Ovary (tissue), 9 donors: ENCODE data around the gene PLEKHM3. TPM values are rescaled to one million over a fixed set of nuclear protein-coding genes. Genes with fewer than 3 reads are reported as not detected.

Experiments
- DNase-seq, 5 donors: peaks; one replicate each; pipeline ENCODE4 v3.0.0-alpha.2; 2019 to 2020
- H3K27ac ChIP-seq, 2 donors: fragments of 200-600 bp; one replicate each; pipeline versions ENCODE4 v1.5.1 to v1.8.0; 2019 to 2022
- H3K27me3 ChIP-seq: fragments of 200-600 bp; one replicate; pipeline ENCODE4 v1.8.0; 2022
- H3K36me3 ChIP-seq: fragments of 200-600 bp; sonication (generic); one replicate; pipeline ENCODE4 v1.5.1; 2019
- H3K4me1 ChIP-seq: one replicate; pipeline ENCODE4 v1.8.1; 2013; ENCODE audit warnings: mild to moderate bottlenecking, moderate library complexity; ENCODE audit not compliant: insufficient read depth
- H3K4me3 ChIP-seq: fragments of 200-600 bp; sonication (generic); one replicate; pipeline ENCODE4 v1.5.1; 2017
- H3K9me3 ChIP-seq, 2 donors: fragments of 200-600 bp in 1 of 2; sonication (generic) in 1 of 2; one replicate each; pipeline versions ENCODE4 v1.5.1 to v1.8.1; 2013 to 2019; ENCODE audit warnings: mild to moderate bottlenecking in 1 of 2, moderate library complexity in 1 of 2
- CTCF ChIP-seq, 3 donors: fragments of 450-650 bp in 2 of 3; fragments of 200-600 bp in 1 of 3; IDR thresholded peaks; one replicate each; pipeline versions ENCODE4 v1.5.1 to v1.8.0; 2016 to 2022; ENCODE audit warnings: antibody characterized with exemption in 3 of 3, mild to moderate bottlenecking in 1 of 3
- EP300 ChIP-seq: sonication (generic); formaldehyde crosslinking; IDR thresholded peaks from one replicate; pipeline ENCODE4 v1.6.1; 2017; ENCODE audit warnings: antibody characterized with exemption
- POLR2A ChIP-seq: fragments of 450-650 bp; IDR thresholded peaks from one replicate; pipeline ENCODE4 v1.6.1; 2017; ENCODE audit warnings: antibody characterized with exemption, mild to moderate bottlenecking, moderate library complexity
- WGBS, 3 donors: extraction: QIAGEN DNeasy Blood & Tissue Kit in 1 of 3; methylation state at CpG; one replicate each; pipeline versions ENCODE4 v1.1.5 to v1.1.7; 2013 to 2017; 5-methylcytosine and 5-hydroxymethylcytosine counted together
- intact Hi-C, 4 donors: fragments of 100-400 bp; cut with DNase I; formaldehyde crosslinking; loops; one replicate each; pipeline versions ENCODE4 v1.11.0 to v1.15.1; 2022 to 2023
- polyA plus RNA-seq, 2 donors: library from polyadenylated mRNA; stranded (reverse); fragments of 200-250 nt in 1 of 2; fragments of 350-450 nt in 1 of 2; fragmentation: Illumina TruSeq in 1 of 2; extraction: RNeasy Lipid Tissue Mini Kit (QIAGEN cat#74804) in 1 of 2; gene quantifications; one replicate each; pipeline ENCODE4 v1.2.3, GENCODE V29; 2013 to 2014
- total RNA-seq, 7 donors: library from RNA; depleted of rRNA in 2 of 7; stranded (reverse); fragments of >200 nt in 2 of 7; fragmentation: NEBNext Ultra II Directional in 3 of 7; extraction: Animal tissue kit (Norgen Biotek cat#: 25700) in 3 of 7; gene quantifications; one replicate each; pipeline versions ENCODE4 v1.1.0 to v1.2.4, GENCODE V29; 2016 to 2023
- donor health status: DM: no; HTN: no; CAD: no; lungs with moderate emphysema.
- donor health status: DM: no; HTN: no; CAD: no.
- donor health status: Bipolar disorder and iron deficiency.
- donor health status: DM: yes; HTN: yes; CAD: no.
- donor health status: DM: no; HTN: no; CAD: no.
- donor health status: DM: yes; HTN: yes; CAD: no.

The PLEKHM3 gene
- total and polyA plus RNA-seq, 9 donors, result 6.5 to 26.1 (median 14.3) TPM

GRCh38 chr2:207828361-207829057 lies 196.8 kb downstream of the PLEKHM3 start:
- no peak overlapping the region for H3K27ac ChIP-seq
- H3K4me1 ChIP-seq, result peaks cover 3% of the 10 kb centered on the region
- intact Hi-C loops, result no loop called here
- peak in 1 of 5 donors; percentile 27 for DNase-seq
- H3K27me3 ChIP-seq, result no peaks in the 10 kb centered on the region
- WGBS, 3 donors, result 43 to 78% (median 60%) methylated on average over 12 of the region's 12 CpGs
- H3K9me3 ChIP-seq, result no peaks in the 10 kb centered on the region
- no peak for TF ChIP-seq CTCF (IDR thresholded peaks at IDR 0.05)
- TF ChIP-seq POLR2A, result no peak
- TF ChIP-seq EP300, result no peak
- H3K4me3 ChIP-seq, result no peak overlapping the region
- no peaks in the 10 kb centered on the region for H3K36me3 ChIP-seq

GRCh38 chr2:207825978-207826377 lies 199.3 kb downstream of the PLEKHM3 start:
- intact Hi-C loops, result no loop called here
- peak in 3 of 5 donors; percentile 33 to 43 (median 37) for DNase-seq
- Histone ChIP-seq H3K9me3 (no peaks in the 10 kb centered on the region), H3K36me3 (no peaks in the 10 kb centered on the region), H3K27ac (no peak overlapping the region), H3K4me3 (peak overlapping the region; percentile 1), H3K4me1 (peaks cover 3% of the 10 kb centered on the region), H3K27me3 (no peaks in the 10 kb centered on the region)
- TF ChIP-seq POLR2A (no peak), EP300 (no peak)
- WGBS, 3 donors, result 18 to 31% (median 24%) methylated on average over 4 of the region's 4 CpGs

- TF ChIP-seq CTCF (IDR thresholded peaks at IDR 0.05) (no peak), POLR2A (no peak), EP300 (no peak)
- no peaks in the 10 kb centered on the region for H3K27me3 ChIP-seq
- no peak for DNase-seq
- no peak overlapping the region for H3K27ac ChIP-seq
- H3K4me1 ChIP-seq, result peaks cover 5% of the 10 kb centered on the region
- no peaks in the 10 kb centered on the region for H3K9me3 ChIP-seq
- intact Hi-C loops, result no loop called here
- WGBS, 3 donors, result 52 to 75% (median 70%) methylated on average over 17 of the region's 17 CpGs
- no peak overlapping the region for H3K4me3 ChIP-seq
- H3K36me3 ChIP-seq, result no peaks in the 10 kb centered on the region
Measured at GRCh38 chr2:207825045-207825954, 200.0 kb downstream of the PLEKHM3 start.

GRCh38 chr2:207823865-207824264 lies 201.5 kb downstream of the PLEKHM3 start:
- 96 to 97% (median 97%) methylated on average over 13 of the region's 13 CpGs for WGBS, 3 donors
- Histone ChIP-seq H3K27ac (no peak overlapping the region), H3K36me3 (no peaks in the 10 kb centered on the region), H3K4me3 (no peak overlapping the region), H3K9me3 (no peaks in the 10 kb centered on the region), H3K27me3 (no peaks in the 10 kb centered on the region), H3K4me1 (peaks cover 9% of the 10 kb centered on the region)
- TF ChIP-seq POLR2A (no peak), CTCF (IDR thresholded peaks at IDR 0.05) (no peak), EP300 (no peak)
- intact Hi-C loops, result no loop called here
- DNase-seq, result no peak
